ENCODE data around the gene AP2B1.

DNA sequence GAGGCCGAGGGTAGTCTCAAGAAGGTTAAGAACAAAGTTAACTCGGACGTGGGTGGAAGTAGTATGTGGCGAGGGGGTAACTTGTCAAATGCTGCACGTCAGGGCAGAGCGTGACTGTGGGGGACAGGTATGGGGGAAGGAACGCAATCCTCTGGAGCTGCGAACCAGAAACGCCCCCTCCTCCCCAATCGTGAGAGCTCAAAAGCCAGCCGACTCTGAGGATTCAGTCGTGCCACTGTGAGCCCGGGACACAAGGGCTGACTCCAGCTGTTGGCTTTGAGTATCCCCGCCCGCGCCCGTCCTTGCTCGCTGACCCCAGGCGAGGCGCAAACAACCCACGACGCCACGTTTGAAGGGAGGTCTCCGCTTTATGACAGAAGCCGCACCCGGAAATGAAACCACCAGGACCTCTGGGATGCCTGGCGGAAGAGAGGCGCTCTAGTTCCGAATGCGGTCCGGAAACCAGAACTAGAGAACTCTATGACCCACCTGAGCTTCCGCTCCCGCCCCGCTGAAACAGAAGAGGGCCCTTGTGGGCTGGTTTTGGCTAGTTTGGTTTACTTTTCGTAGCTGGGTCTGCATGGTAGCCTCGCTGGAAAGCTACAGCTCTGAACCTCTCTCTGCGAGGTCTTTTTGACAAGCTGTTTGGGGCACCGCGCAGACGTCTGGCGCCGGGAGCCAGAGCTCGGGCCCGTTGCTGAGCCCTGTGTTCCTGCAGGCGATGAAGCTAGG is 8.8 kb upstream of the AP2B1 start, which contains the start of gene PEX12:
- TF ChIP-seq POLR2A (IDR thresholded peaks at IDR 0.05), result peak in 1 of 2 donors; percentile 80
- TF ChIP-seq, protein P1, sequence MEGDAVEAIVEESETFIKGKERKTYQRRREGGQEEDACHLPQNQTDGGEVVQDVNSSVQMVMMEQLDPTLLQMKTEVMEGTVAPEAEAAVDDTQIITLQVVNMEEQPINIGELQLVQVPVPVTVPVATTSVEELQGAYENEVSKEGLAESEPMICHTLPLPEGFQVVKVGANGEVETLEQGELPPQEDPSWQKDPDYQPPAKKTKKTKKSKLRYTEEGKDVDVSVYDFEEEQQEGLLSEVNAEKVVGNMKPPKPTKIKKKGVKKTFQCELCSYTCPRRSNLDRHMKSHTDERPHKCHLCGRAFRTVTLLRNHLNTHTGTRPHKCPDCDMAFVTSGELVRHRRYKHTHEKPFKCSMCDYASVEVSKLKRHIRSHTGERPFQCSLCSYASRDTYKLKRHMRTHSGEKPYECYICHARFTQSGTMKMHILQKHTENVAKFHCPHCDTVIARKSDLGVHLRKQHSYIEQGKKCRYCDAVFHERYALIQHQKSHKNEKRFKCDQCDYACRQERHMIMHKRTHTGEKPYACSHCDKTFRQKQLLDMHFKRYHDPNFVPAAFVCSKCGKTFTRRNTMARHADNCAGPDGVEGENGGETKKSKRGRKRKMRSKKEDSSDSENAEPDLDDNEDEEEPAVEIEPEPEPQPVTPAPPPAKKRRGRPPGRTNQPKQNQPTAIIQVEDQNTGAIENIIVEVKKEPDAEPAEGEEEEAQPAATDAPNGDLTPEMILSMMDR (IDR thresholded peaks at IDR 0.05), result peak in 2 of 12 donors; percentile 7 to 30

All from heart left ventricle (tissue), 13 donors.